ENCODE data around the gene ERBB2.
"Not testable (repeated sequence)": the region's sequence is repeated elsewhere in the genome, so short reads cannot be mapped to it uniquely, and the experiment has no call there.

ERBB2 gene

GRCh38 chr17:39730095-39730921 is 30.4 kb downstream of the ERBB2 start, which contains the start of gene MIEN1:
MIEN1 (minus strand) TSS chr17:39730532; CDS start chr17:39730495, 37 bp downstream.
- peak; percentile 87 for DNase-seq

- no peak for DNase-seq
Measured at GRCh38 chr17:39732586-39732985, 32.7 kb downstream of the ERBB2 start.

- no peak for DNase-seq
Measured at GRCh38 chr17:39735882-39736281, 36.0 kb downstream of the ERBB2 start.

- no peak for DNase-seq
Measured at GRCh38 chr17:39736319-39737165, 36.7 kb downstream of the ERBB2 start.

GRCh38 chr17:39737206-39737759 is 37.4 kb downstream of the ERBB2 start:
- no peak for DNase-seq

GRCh38 chr17:39737760-39738567 is 38.1 kb downstream of the ERBB2 start, which contains the start of gene GRB7:
GRB7 (plus strand) TSS chr17:39737938; CDS start chr17:39742302, 4,364 bp downstream.
- peak; percentile 94 for DNase-seq

- peak; percentile 83 for DNase-seq
Measured at GRCh38 chr17:39738568-39738901, 38.7 kb downstream of the ERBB2 start.

GRCh38 chr17:39738983-39739884 is 39.4 kb downstream of the ERBB2 start:
- peak; percentile 76 for DNase-seq

GRCh38 chr17:39739885-39740356 is 40.1 kb downstream of the ERBB2 start:
- peak; percentile 52 for DNase-seq

- DNase-seq: peak; percentile 66
Measured at GRCh38 chr17:39740357-39741111, 40.7 kb downstream of the ERBB2 start.

GRCh38 chr17:39742126-39742855 is 42.4 kb downstream of the ERBB2 start:
- DNase-seq: no peak

GRCh38 chr17:39742856-39743436 is 43.1 kb downstream of the ERBB2 start:
- no peak for DNase-seq

GRCh38 chr17:39744075-39744835 is 44.4 kb downstream of the ERBB2 start:
- no peak for DNase-seq

- no peak for DNase-seq
Measured at GRCh38 chr17:39744836-39745215, 45.0 kb downstream of the ERBB2 start.

- no peak for DNase-seq
Measured at GRCh38 chr17:39745335-39746144, 45.7 kb downstream of the ERBB2 start.

- DNase-seq: no peak
Measured at GRCh38 chr17:39746145-39746461, 46.2 kb downstream of the ERBB2 start.

GRCh38 chr17:39747745-39748144 is 47.9 kb downstream of the ERBB2 start:
- DNase-seq: no peak

GRCh38 chr17:39748444-39749034 is 48.7 kb downstream of the ERBB2 start:
- DNase-seq: not testable (repeated sequence)
